Endothelial cell of umbilical vein (primary cell): ENCODE data around the gene AQP3. TPM values are rescaled to one million over a fixed set of nuclear protein-coding genes. Genes with fewer than 3 reads are reported as not detected.

ENCODE experiments used
- BruUV-seq: library from RNA; stranded (reverse); fragments of 400-500 nt; replicated peaks from 2 replicates; lab custom pipeline; 2021; lab: Mats Ljungman, UMichigan
- CTCF ChIA-PET: fragments of 300-600, 350-600 bp; sonication (Branson Sonifier 250); formaldehyde crosslinking; loops from one replicate; lab custom pipeline; 2021; ENCODE audit warnings: antibody characterized with exemption, inconsistent platforms; lab: Charles Lee
- POLR2A ChIA-PET: fragments of 300-600, 350-600 bp; sonication (Branson Sonifier 250); formaldehyde crosslinking; loops from one replicate; lab custom pipeline; 2021; ENCODE audit warnings: antibody characterized with exemption, inconsistent platforms; lab: Charles Lee
- DNase-seq: peaks from one replicate; pipeline ENCODE4 v3.0.0-alpha.2; 2011; ENCODE audit warnings: low read depth, low spot score
- FAIRE-seq: peaks from 2 replicates; lab custom pipeline; 2011; peaks lifted over from hg19 to GRCh38; lab: Jason Lieb, UNC
- H2AFZ ChIP-seq: 2 replicates; pipeline ENCODE4 v1.6.0; 2012; ENCODE audit warnings: low read depth, low read length, control low read depth, inconsistent platforms
- H3K27ac ChIP-seq: 2 replicates; pipeline ENCODE4 v1.5.1; 2011; ENCODE audit warnings: low read depth, mild to moderate bottlenecking, control low read depth, low read length, moderate library complexity; ENCODE audit not compliant: insufficient read depth
- H3K27me3 ChIP-seq, 2 experiments: 2 replicates each; pipeline versions ENCODE4 v1.6.0 to v1.6.1; 2011; ENCODE audit warnings: low read length in 2 of 2, mixed read lengths in 1 of 2; ENCODE audit not compliant: control insufficient read depth in 2 of 2, insufficient read depth in 2 of 2
- H3K36me3 ChIP-seq, 2 experiments: 2 replicates in 1 of 2; 3 replicates in 1 of 2; pipeline ENCODE4 v1.5.1; 2011; ENCODE audit warnings: low read length in 2 of 2, mild to moderate bottlenecking in 1 of 2, moderate library complexity in 1 of 2; ENCODE audit not compliant: control insufficient read depth in 2 of 2, insufficient read depth in 2 of 2; ENCODE audit errors: extremely low read depth in 1 of 2
- H3K4me1 ChIP-seq: 3 replicates; pipeline ENCODE4 v1.5.1; 2011; ENCODE audit warnings: mild to moderate bottlenecking, low read length; ENCODE audit not compliant: control insufficient read depth, insufficient read depth; ENCODE audit errors: extremely low read depth
- H3K4me2 ChIP-seq: 2 replicates; pipeline ENCODE4 v1.6.1; 2011; ENCODE audit warnings: low read length, control low read depth, mixed read lengths; ENCODE audit not compliant: insufficient read depth
- H3K4me3 ChIP-seq, 3 experiments: fragments of 200-600 bp in 1 of 3; sonication (generic), shearing (Covaris generic) in 1 of 3; replicated peaks in 1 of 3; 2 replicates each; pipeline ENCODE4 v1.5.1; 2011 to 2016; ENCODE audit warnings: control low read depth in 3 of 3, low read length in 3 of 3, mild to moderate bottlenecking in 2 of 3, inconsistent platforms in 1 of 3, low read depth in 1 of 3, moderate library complexity in 1 of 3; ENCODE audit not compliant: insufficient read depth in 1 of 3
- H3K79me2 ChIP-seq: 2 replicates; pipeline ENCODE4 v1.6.0; 2012; ENCODE audit warnings: low read length, inconsistent platforms; ENCODE audit not compliant: control insufficient read depth, insufficient read depth
- H3K9ac ChIP-seq: replicated peaks from 2 replicates; pipeline ENCODE3; 2011; ENCODE audit warnings: low read length, control low read depth; ENCODE audit not compliant: insufficient read depth; ENCODE audit errors: extremely low read depth
- H3K9me1 ChIP-seq: replicated peaks from 3 replicates; pipeline ENCODE4 v1.6.0; 2011; ENCODE audit warnings: mild to moderate bottlenecking, low read length; ENCODE audit not compliant: control insufficient read depth, insufficient read depth; ENCODE audit errors: extremely low read depth
- H3K9me3 ChIP-seq: replicated peaks from 2 replicates; pipeline ENCODE4 v1.5.1; 2012; ENCODE audit warnings: low read length, inconsistent platforms; ENCODE audit not compliant: control insufficient read depth, insufficient read depth
- H4K20me1 ChIP-seq: replicated peaks from 2 replicates; pipeline ENCODE3; 2011; ENCODE audit warnings: mild to moderate bottlenecking, low read length; ENCODE audit not compliant: control insufficient read depth, insufficient read depth; ENCODE audit errors: extremely low read depth
- EZH2 ChIP-seq: IDR thresholded peaks from 2 replicates; pipeline ENCODE4 v1.6.1; 2012; ENCODE audit warnings: borderline replicate concordance, low read depth, mild to moderate bottlenecking, moderate library complexity, low read length, inconsistent platforms; ENCODE audit not compliant: severe bottlenecking
- FOS ChIP-seq: IDR thresholded peaks from 2 replicates; pipeline ENCODE4 v1.6.1; 2011; ENCODE audit warnings: mild to moderate bottlenecking, low read length, moderate library complexity, borderline replicate concordance; ENCODE audit not compliant: insufficient read depth
- GATA2 ChIP-seq: IDR thresholded peaks from 2 replicates; pipeline ENCODE4 v1.7.0; 2011; ENCODE audit warnings: low read depth, mild to moderate bottlenecking, moderate library complexity, mixed read lengths, low read length; ENCODE audit not compliant: insufficient read length, insufficient read depth
- JUN ChIP-seq: IDR thresholded peaks from 2 replicates; pipeline ENCODE4 v1.6.1; 2011; ENCODE audit warnings: borderline replicate concordance, low read depth; ENCODE audit not compliant: insufficient read length, insufficient read depth
- MYC ChIP-seq: IDR thresholded peaks from one replicate; pipeline ENCODE4 v1.6.1; 2011; ENCODE audit warnings: mild to moderate bottlenecking, low read depth, low read length
- POLR2A ChIP-seq: IDR thresholded peaks from 2 replicates; pipeline ENCODE4 v1.6.1; 2012; ENCODE audit warnings: low read depth, mild to moderate bottlenecking, control low read depth, low read length
- POLR2AphosphoS5 ChIP-seq: IDR thresholded peaks from 2 replicates; pipeline ENCODE4 v1.6.1; 2012; ENCODE audit warnings: low read depth, mild to moderate bottlenecking, control low read depth, low read length, moderate library complexity; ENCODE audit not compliant: insufficient read depth
- dilution Hi-C: fragments of 300-500 bp; cut with MboI; formaldehyde crosslinking; loops from one replicate; pipeline ENCODE4 v1.15.0; 2019; ENCODE audit warnings: low sequenced_read_pairs; ENCODE audit not compliant: extremely low pct_ligation_motif_present
- intact Hi-C: fragments of 100-400 bp; cut with micrococcal nuclease; formaldehyde crosslinking; loops from one replicate; pipeline ENCODE4 v1.10.0; 2022
- polyA plus RNA-seq, 4 experiments: library from polyadenylated mRNA; depleted of rRNA in 3 of 4; stranded (reverse) in 3 of 4; unstranded in 1 of 4; fragments of >200 nt; gene quantifications; 2 replicates each; pipeline versions ENCODE4 v1.2.1 to v1.2.3, GENCODE V29; 2011 to 2012; ENCODE audit warnings: missing spikeins in 1 of 4
- total RNA-seq: library from RNA; stranded (reverse); gene quantifications from 2 replicates; pipeline ENCODE4 v1.2.3, GENCODE V29; 2021
- TF ChIP-seq, protein P1 (sequence below), 2 donors: IDR thresholded peaks; 1 replicate in 1 of 2; 2 replicates in 1 of 2; pipeline ENCODE4 v1.5.1; 2011; ENCODE audit warnings: low read length in 2 of 2, mild to moderate bottlenecking in 2 of 2, moderate library complexity in 2 of 2, control low read depth in 1 of 2, inconsistent platforms in 1 of 2, low read depth in 1 of 2; ENCODE audit not compliant: insufficient read depth in 1 of 2; ENCODE audit errors: extremely low read depth in 1 of 2
- TF ChIP-seq, protein P2 (sequence below): IDR thresholded peaks from 2 replicates; pipeline ENCODE4 v1.6.1; 2011; ENCODE audit not compliant: insufficient read depth, insufficient read length

The AQP3 gene
- total and polyA plus RNA-seq, 2 donors (not counting 3 experiments of a cell fraction or from before 2014, with no cell fraction given): 0.93 to 1.8 TPM

DNA sequence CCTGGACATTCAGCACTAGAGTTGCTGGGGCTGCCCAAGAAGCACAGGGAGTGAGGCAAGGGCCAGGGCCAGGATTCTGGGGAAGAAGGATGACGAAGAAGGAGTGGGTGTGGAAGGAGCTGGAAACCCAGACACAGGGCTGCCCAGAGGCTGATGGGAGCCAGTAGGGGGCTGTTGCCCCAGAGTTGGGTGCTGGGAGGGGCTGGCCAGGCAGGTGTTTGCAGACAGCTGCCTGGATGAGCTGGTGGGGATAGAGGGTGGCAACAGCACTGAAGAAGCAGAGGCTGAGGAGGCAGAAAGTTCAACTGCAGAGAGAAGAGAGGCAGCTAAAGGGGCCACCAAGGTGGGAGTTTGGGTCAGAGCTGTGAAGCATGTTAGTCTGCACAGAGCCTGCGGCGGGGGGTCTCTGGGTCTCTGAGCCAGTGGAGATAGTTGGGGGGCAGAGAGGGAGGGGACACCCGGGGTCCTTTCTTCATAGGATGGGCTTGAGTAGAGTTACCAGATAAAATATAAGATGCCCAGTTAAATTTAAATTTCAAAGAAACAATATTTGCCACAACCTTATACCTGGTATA lies 42.5 kb downstream of the AQP3 start:
- no peak for FAIRE-seq
- Histone ChIP-seq H3K27ac (no peak overlapping the region), H2AFZ (no peak overlapping the region), H3K9ac (no peak overlapping the region), H3K36me3 (no peaks in the 10 kb centered on the region), H3K9me3 (no peaks in the 10 kb centered on the region), H3K4me1 (no peaks in the 10 kb centered on the region), H4K20me1 (no peaks in the 10 kb centered on the region), H3K9me1 (no peaks in the 10 kb centered on the region), H3K79me2 (no peaks in the 10 kb centered on the region), H3K4me3 (no peak overlapping the region), H3K27me3 (no peaks in the 10 kb centered on the region), H3K4me2 (no peak overlapping the region)
- BruUV-seq: no TSS peak
- no peak for DNase-seq
- intact Hi-C loops: loop anchor here (5.0 to 10.0 kb wide), 4 partner anchors 47 to 320 kb away; no protein-coding TSS in a partner anchor
- CTCF ChIA-PET: interaction anchor here (0.9 to 4.0 kb wide), 5 partner anchors 11 to 69 kb away, joined by 3 to 82 read pairs (median 19); partner anchors contain the start of gene NOL6
- dilution Hi-C loops: no loop called here
- TF ChIP-seq POLR2A (no peak), EZH2 (no peak), MYC (no peak), FOS (no peak), POLR2AphosphoS5 (no peak), GATA2 (no peak), JUN (no peak)
- TF ChIP-seq, protein P1, sequence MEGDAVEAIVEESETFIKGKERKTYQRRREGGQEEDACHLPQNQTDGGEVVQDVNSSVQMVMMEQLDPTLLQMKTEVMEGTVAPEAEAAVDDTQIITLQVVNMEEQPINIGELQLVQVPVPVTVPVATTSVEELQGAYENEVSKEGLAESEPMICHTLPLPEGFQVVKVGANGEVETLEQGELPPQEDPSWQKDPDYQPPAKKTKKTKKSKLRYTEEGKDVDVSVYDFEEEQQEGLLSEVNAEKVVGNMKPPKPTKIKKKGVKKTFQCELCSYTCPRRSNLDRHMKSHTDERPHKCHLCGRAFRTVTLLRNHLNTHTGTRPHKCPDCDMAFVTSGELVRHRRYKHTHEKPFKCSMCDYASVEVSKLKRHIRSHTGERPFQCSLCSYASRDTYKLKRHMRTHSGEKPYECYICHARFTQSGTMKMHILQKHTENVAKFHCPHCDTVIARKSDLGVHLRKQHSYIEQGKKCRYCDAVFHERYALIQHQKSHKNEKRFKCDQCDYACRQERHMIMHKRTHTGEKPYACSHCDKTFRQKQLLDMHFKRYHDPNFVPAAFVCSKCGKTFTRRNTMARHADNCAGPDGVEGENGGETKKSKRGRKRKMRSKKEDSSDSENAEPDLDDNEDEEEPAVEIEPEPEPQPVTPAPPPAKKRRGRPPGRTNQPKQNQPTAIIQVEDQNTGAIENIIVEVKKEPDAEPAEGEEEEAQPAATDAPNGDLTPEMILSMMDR (IDR thresholded peaks at IDR 0.05; ENCODE audit: extremely low read depth in 1 of 2, insufficient read depth in 1 of 2, low read depth in 1 of 2, low read length in 2 of 2): no peak
- TF ChIP-seq, protein P2, sequence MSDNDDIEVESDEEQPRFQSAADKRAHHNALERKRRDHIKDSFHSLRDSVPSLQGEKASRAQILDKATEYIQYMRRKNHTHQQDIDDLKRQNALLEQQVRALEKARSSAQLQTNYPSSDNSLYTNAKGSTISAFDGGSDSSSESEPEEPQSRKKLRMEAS: no peak
- POLR2A ChIA-PET: no interaction called here
